ENCODE data around the gene TBC1D20. TPM values are rescaled to one million over a fixed set of nuclear protein-coding genes. Genes with fewer than 3 reads are reported as not detected.

TBC1D20 gene
- total and polyA plus RNA-seq, 3 experiments from 2014 or later, result 24.6 to 28.6 (median 25.0) TPM

DNA sequence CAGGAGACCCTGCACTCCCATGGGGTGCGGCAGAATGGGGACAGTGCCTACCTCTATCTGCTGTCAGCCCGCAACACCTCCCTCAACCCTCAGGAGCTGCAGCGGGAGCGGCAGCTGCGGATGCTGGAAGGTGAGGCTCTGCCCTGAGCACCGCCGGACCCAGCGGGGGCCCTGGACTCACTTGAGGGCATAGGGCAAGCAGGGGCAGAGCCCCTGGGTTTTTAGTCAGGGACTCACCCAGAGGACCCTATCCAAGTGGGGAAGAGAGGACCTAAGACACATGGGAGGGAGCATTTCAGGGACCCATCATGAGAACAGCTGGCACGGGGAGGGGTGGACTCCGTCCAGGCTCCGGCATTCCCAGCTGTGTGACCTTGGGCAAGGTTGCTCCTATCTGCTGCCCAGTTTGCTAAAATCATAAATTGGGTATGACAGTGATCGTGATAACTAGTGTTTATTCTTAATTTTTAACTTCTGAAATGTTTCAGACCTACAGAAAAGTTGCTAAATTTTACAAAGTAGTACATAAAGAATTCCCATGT is 44.5 kb downstream of the TBC1D20 start:
- Histone ChIP-seq H3K4me1 (ENCODE audit: insufficient read depth, low read length) (peaks cover 6% of the 10 kb centered on the region), H3K9me3 (ENCODE audit: low read length) (no peaks in the 10 kb centered on the region), H3K27ac (ENCODE audit: low read depth, low read length) (no peak overlapping the region), H3K27me3 (ENCODE audit: insufficient read depth, low read length, poor library complexity, severe bottlenecking) (no peaks in the 10 kb centered on the region), H3K4me3 (ENCODE audit: low read length) (no peak overlapping the region), H3K36me3 (ENCODE audit: insufficient read depth, low read length) (peaks cover 47% of the 10 kb centered on the region)
- DNase-seq, result no peak
- Mint-ChIP-seq H3K27ac (no peak overlapping the region), H3K4me3 (no peak overlapping the region), H3K36me3 (peaks cover 4 to 75% (median 14%) of the 10 kb centered on the region in 3 donors), H3K27me3 (no peaks in the 10 kb centered on the region), H3K9me3 (no peaks in the 10 kb centered on the region), H3K4me1 (peaks cover 28 to 42% (median 41%) of the 10 kb centered on the region in 3 donors)
- POLR2A ChIA-PET, result no interaction called here
- CTCF ChIA-PET, result no interaction called here

DNA sequence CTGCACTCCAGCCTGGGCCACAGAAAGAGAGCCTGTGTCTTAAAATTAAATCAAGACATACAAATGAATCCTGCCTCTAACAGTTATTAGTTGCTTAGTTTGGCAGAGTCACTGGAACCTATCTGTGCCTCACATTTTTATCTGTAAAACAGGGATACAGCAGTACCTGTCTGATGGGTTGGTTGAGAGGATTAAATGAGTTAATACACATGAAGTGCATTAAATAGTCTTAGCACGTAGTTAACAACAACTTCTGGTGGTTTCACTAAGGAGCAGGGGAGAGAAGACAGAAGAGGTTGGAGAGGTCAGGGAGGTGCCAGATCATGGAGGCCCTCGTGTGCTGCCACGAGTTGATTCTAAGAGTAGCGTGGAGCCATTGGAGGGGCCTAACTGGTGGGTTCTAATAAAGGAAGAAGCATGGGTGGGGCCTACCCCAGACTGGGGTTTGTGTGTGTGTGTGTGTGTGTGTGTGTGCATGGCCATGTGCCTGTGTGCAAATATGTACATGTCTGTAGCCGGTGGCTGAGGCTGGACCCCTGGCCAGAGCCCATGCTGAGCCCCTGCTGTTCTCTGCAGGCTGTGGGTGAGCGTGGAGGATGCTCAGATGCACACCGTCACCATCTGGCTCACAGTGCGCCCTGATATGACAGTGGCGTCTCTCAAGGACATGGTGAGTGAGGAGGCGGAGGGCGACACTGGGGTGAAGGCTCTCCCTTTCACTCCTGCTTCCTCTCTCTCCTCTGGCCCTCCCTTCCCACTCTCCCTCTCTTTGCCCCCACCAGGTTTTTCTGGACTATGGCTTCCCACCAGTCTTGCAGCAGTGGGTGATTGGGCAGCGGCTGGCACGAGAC is 45.2 kb downstream of the TBC1D20 start:
- H3K4me1 ChIP-seq (ENCODE audit: insufficient read depth, low read length), result peaks cover 6% of the 10 kb centered on the region
- peak overlapping the region in 3 of 8 donors; percentile 2 to 28 (median 8) for H3K27ac Mint-ChIP-seq
- H3K27me3 ChIP-seq (ENCODE audit: insufficient read depth, low read length, poor library complexity, severe bottlenecking), result no peaks in the 10 kb centered on the region
- ChIA-PET POLR2A (no interaction called here), CTCF (no interaction called here)
- peaks cover 30 to 46% (median 46%) of the 10 kb centered on the region in 3 donors for H3K4me1 Mint-ChIP-seq
- no peak for DNase-seq
- H3K27ac ChIP-seq (ENCODE audit: low read depth, low read length), result no peak overlapping the region
- no peaks in the 10 kb centered on the region for H3K9me3 Mint-ChIP-seq
- no peak overlapping the region for H3K4me3 Mint-ChIP-seq
- H3K9me3 ChIP-seq (ENCODE audit: low read length), result no peaks in the 10 kb centered on the region
- no peaks in the 10 kb centered on the region for H3K27me3 Mint-ChIP-seq
- H3K4me3 ChIP-seq (ENCODE audit: low read length), result no peak overlapping the region
- peaks cover 9 to 72% (median 15%) of the 10 kb centered on the region in 3 donors for H3K36me3 Mint-ChIP-seq
- peaks cover 43% of the 10 kb centered on the region for H3K36me3 ChIP-seq (ENCODE audit: insufficient read depth, low read length)

DNA sequence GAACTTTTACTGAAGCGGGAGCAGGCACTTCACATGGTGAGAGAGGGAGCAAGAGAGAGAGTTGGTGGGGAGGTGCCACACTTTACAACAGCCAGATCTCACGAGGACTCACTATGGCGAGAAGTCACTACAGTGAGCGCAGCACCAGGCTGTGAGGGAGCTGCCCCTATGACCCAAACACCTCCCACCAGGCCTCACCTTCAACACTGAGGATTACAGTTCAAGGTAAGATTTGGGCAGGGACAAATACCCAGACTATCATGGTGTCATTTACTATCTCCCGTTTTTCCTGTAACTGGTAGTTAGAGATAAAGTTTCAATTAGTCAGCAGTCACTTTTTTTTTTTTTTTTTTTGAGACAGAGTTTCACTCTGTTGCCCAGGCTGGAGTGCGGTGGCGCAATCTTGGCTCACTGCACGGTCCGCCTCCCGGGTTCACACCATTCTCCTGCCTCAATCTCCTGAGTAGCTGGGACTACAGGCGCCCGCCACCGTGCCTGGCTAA is 46.5 kb downstream of the TBC1D20 start:
- H3K4me1 ChIP-seq (ENCODE audit: insufficient read depth, low read length), result peaks cover 6% of the 10 kb centered on the region
- POLR2A ChIA-PET, result no interaction called here
- Mint-ChIP-seq H3K27ac (peak overlapping the region in 6 of 8 donors; percentile 2 to 77 (median 64)), H3K36me3 (peaks cover 9 to 70% (median 20%) of the 10 kb centered on the region in 3 donors), H3K4me3 (no peak overlapping the region), H3K4me1 (peaks cover 35 to 55% (median 54%) of the 10 kb centered on the region in 3 donors), H3K27me3 (no peaks in the 10 kb centered on the region), H3K9me3 (no peaks in the 10 kb centered on the region)
- no peak overlapping the region for H3K4me3 ChIP-seq (ENCODE audit: low read length)
- H3K9me3 ChIP-seq (ENCODE audit: low read length), result no peaks in the 10 kb centered on the region
- no peak for DNase-seq
- CTCF ChIA-PET, result no interaction called here
- H3K27ac ChIP-seq (ENCODE audit: low read depth, low read length), result no peak overlapping the region
- H3K27me3 ChIP-seq (ENCODE audit: insufficient read depth, low read length, poor library complexity, severe bottlenecking), result no peaks in the 10 kb centered on the region
- H3K36me3 ChIP-seq (ENCODE audit: insufficient read depth, low read length), result peaks cover 33% of the 10 kb centered on the region

DNA sequence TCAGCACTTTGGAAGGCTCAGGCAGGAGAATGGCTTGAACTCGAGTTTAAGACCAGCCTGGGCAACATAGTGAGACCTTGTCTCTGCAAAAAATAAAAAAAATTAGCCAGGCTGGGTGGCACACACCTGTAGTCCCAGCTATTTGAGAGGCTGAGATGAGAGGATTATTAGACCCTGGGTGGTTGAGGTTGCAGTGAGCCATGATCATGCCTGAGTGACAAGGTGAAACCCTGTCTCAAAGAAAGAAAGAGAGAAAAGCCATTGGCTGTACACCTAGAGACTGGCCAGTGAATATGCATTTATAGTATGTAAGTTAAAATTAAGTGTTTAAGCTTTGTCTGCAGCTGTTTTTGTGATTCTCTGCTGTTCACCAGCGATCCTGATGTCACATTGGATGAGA is 48.2 kb downstream of the TBC1D20 start:
- ChIA-PET POLR2A (no interaction called here), CTCF (interaction anchor here (1.3 kb wide), 1 partner anchor 15 kb away, joined by 3 read pairs; no protein-coding TSS in a partner anchor)
- peak overlapping the region in 1 of 8 donors; percentile 17 for H3K27ac Mint-ChIP-seq

DNA sequence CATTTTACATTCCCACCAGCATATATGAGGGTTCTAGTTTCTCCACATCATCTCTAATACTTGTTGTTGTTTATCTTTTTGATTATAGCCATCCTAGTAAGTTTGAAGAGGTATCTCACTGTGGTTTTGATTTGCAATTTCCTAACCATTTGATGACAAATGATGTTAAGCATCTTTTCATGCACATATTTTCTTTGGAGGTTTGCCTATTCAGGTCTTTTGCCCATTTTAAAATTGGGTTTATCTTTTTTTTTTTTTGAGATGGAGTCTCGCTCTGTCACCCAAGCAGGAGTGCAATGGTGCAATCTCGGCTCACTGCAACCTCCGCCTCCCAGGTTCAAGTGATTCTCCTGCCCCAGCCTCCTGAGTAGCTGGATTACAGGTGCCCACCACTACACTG is 50.3 kb downstream of the TBC1D20 start:
- peaks cover 9 to 70% (median 16%) of the 10 kb centered on the region in 3 donors for H3K36me3 Mint-ChIP-seq
- no peaks in the 10 kb centered on the region for H3K9me3 Mint-ChIP-seq
- peaks cover 8% of the 10 kb centered on the region for H3K36me3 ChIP-seq (ENCODE audit: insufficient read depth, low read length)
- peaks cover 60 to 80% (median 79%) of the 10 kb centered on the region in 3 donors for H3K4me1 Mint-ChIP-seq
- H3K4me3 ChIP-seq (ENCODE audit: low read length), result no peak overlapping the region
- ChIA-PET POLR2A (no interaction called here), CTCF (no interaction called here)
- peaks cover 30% of the 10 kb centered on the region for H3K4me1 ChIP-seq (ENCODE audit: insufficient read depth, low read length)
- no peaks in the 10 kb centered on the region for H3K9me3 ChIP-seq (ENCODE audit: low read length)
- H3K27me3 Mint-ChIP-seq, result peaks cover 0 to 1% of the 10 kb centered on the region in 2 donors
- peak overlapping the region in 1 of 8 donors; percentile 14 for H3K27ac Mint-ChIP-seq
- no peaks in the 10 kb centered on the region for H3K27me3 ChIP-seq (ENCODE audit: insufficient read depth, low read length, poor library complexity, severe bottlenecking)
- DNase-seq, result no peak
- H3K4me3 Mint-ChIP-seq, result peak overlapping the region in 1 of 7 donors; percentile 82
- no peak overlapping the region for H3K27ac ChIP-seq (ENCODE audit: low read depth, low read length)

More for the DNA sequence above, 48.2 kb downstream of the TBC1D20 start:
- DNase-seq, result no peak
- no peak overlapping the region for H3K4me3 Mint-ChIP-seq
- Histone ChIP-seq H3K4me1 (ENCODE audit: insufficient read depth, low read length) (peaks cover 20% of the 10 kb centered on the region), H3K27ac (ENCODE audit: low read depth, low read length) (no peak overlapping the region), H3K27me3 (ENCODE audit: insufficient read depth, low read length, poor library complexity, severe bottlenecking) (no peaks in the 10 kb centered on the region), H3K4me3 (ENCODE audit: low read length) (no peak overlapping the region), H3K9me3 (ENCODE audit: low read length) (no peaks in the 10 kb centered on the region), H3K36me3 (ENCODE audit: insufficient read depth, low read length) (peaks cover 23% of the 10 kb centered on the region)
- peaks cover 0 to under 1% of the 10 kb centered on the region in 2 donors for H3K27me3 Mint-ChIP-seq
- H3K4me1 Mint-ChIP-seq, result peaks cover 52 to 73% (median 71%) of the 10 kb centered on the region in 3 donors
- peaks cover 9 to 77% (median 21%) of the 10 kb centered on the region in 3 donors for H3K36me3 Mint-ChIP-seq
- H3K9me3 Mint-ChIP-seq, result no peaks in the 10 kb centered on the region

DNA sequence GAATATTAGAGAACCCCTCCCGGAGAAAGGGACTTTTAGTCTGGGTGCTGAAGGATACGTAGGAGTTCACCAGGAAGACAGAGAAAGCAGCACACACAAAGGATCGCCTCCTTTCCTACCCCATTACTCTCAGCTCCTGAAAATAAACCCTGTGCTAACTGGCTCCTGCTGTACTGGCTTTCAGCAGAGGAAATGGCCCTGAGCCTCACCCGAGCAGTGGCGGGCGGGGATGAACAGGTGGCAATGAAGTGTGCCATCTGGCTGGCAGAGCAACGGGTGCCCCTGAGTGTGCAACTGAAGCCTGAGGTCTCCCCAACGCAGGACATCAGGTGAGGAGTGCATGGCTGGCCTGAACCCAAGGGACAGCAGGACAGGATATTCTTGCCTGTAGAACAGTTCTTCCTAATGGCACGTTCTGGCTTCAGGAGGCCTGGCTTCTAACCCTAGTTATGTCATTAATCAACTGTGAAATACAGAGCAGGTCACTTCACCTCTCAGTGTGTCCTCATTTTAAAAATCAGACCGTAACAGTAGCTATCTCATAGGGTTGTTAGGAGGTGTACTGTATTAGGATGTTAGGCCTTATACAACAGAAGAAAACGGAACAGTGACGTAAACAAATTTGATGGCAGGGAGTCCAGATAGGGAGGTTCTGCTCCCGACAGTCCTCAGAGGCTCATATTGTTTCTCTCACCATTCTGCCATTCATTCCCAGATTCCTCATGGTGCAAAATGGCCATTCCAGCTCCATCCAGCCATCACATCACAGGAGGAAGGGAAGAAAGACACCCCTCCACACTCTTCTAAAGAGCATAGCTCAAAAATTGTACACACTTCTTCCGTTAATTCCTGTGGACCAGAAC is 52.4 kb downstream of the TBC1D20 start:
- POLR2A ChIA-PET, result no interaction called here
- H3K27ac ChIP-seq (ENCODE audit: low read depth, low read length), result peak overlapping the region; percentile 92

DNA sequence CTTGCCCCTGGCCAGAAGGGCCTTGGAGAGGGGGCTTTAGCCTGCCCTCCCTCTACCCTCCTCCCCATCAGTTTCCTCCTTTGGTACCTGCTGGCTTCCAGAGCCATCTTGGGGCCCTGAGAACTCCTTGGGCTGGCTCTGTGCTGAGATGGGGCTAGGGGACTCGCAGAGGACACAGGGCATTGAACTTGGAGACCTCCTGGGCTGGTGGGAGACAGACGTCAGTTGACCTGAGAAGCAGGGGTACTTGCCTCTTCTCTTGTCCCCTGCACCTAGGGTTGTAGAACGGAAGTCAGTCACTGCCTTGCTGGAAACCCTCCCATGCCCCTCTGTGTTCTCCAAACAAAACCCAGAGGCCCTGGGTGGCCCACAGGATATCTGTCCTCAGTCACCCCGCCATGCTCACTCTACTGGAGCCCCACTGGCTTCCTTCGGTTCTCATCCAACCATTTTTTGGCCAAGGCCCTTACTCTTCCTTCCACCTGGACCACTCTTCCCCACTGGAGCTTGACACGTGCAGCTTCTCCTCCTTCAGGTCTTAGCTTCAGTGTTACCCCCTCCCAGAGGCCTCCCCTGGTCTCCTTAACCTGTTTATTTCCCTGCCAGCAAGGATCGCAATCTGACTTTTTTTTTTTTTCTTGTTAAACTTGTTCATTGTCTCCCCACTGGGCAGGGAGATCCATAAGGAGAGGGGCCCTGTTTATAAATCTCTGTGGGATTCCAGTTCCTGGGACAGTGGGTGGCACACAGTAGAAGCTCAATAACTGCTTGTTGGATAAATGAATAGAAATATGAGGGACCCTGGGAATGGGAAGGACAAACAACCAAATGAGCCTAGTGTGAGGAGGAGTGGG is 53.3 kb downstream of the TBC1D20 start:
- Mint-ChIP-seq H3K4me1 (peaks cover 51 to 59% (median 58%) of the 10 kb centered on the region in 3 donors), H3K27ac (peak overlapping the region; percentile 83 to 99 (median 92)), H3K27me3 (peaks cover 0 to 1% of the 10 kb centered on the region in 2 donors), H3K36me3 (peaks cover 5 to 52% (median 11%) of the 10 kb centered on the region in 3 donors), H3K4me3 (peak overlapping the region; percentile 84 to 97 (median 91)), H3K9me3 (no peaks in the 10 kb centered on the region)
- Histone ChIP-seq H3K4me1 (ENCODE audit: insufficient read depth, low read length) (peaks cover 28% of the 10 kb centered on the region), H3K9me3 (ENCODE audit: low read length) (no peaks in the 10 kb centered on the region), H3K36me3 (ENCODE audit: insufficient read depth, low read length) (peaks cover 3% of the 10 kb centered on the region), H3K27ac (ENCODE audit: low read depth, low read length) (peak overlapping the region; percentile 92), H3K27me3 (ENCODE audit: insufficient read depth, low read length, poor library complexity, severe bottlenecking) (no peaks in the 10 kb centered on the region), H3K4me3 (ENCODE audit: low read length) (peak overlapping the region; percentile 69)
- DNase-seq, result peak in 1 of 5 donors; percentile 23
- ChIA-PET CTCF (no interaction called here), POLR2A (no interaction called here)

More for the DNA sequence above, 52.4 kb downstream of the TBC1D20 start:
- no peak for DNase-seq
- Mint-ChIP-seq H3K27me3 (peaks cover 0 to 1% of the 10 kb centered on the region in 2 donors), H3K4me3 (peak overlapping the region; percentile 84 to 97 (median 91)), H3K27ac (peak overlapping the region; percentile 83 to 99 (median 92)), H3K9me3 (no peaks in the 10 kb centered on the region), H3K36me3 (peaks cover 5 to 53% (median 11%) of the 10 kb centered on the region in 3 donors), H3K4me1 (peaks cover 55 to 67% (median 66%) of the 10 kb centered on the region in 3 donors)
- CTCF ChIA-PET, result no interaction called here
- no peaks in the 10 kb centered on the region for H3K27me3 ChIP-seq (ENCODE audit: insufficient read depth, low read length, poor library complexity, severe bottlenecking)
- H3K9me3 ChIP-seq (ENCODE audit: low read length), result no peaks in the 10 kb centered on the region
- peaks cover 3% of the 10 kb centered on the region for H3K36me3 ChIP-seq (ENCODE audit: insufficient read depth, low read length)
- peaks cover 32% of the 10 kb centered on the region for H3K4me1 ChIP-seq (ENCODE audit: insufficient read depth, low read length)
- peak overlapping the region; percentile 69 for H3K4me3 ChIP-seq (ENCODE audit: low read length)
